GM21390 (cell line): Measurements from ENCODE around the gene CA14.
"Not testable (repeated sequence)": the region's sequence is repeated elsewhere in the genome, so short reads cannot be mapped to it uniquely, and the experiment has no call there.

Experiments
- ATAC-seq: cut with Tn5 transposase; IDR thresholded peaks from one replicate; pipeline ENCODE4 v1.9.1; 2021; ENCODE audit not compliant: unreplicated experiment

Gene CA14

GRCh38 chr1:150280138-150280707, 22.6 kb downstream of the CA14 start:
- ATAC-seq: no peak

GRCh38 chr1:150281221-150281757, 23.7 kb downstream of the CA14 start:
- ATAC-seq: no peak

- ATAC-seq: peak; percentile 72
Observed at GRCh38 chr1:150281758-150282557, 24.4 kb downstream of the CA14 start, which contains the start of gene CIART. CIART (plus strand) TSS chr1:150282554; CDS start chr1:150283268, 714 bp downstream.

GRCh38 chr1:150282558-150282958, 25.0 kb downstream of the CA14 start:
- ATAC-seq: no peak

DNA sequence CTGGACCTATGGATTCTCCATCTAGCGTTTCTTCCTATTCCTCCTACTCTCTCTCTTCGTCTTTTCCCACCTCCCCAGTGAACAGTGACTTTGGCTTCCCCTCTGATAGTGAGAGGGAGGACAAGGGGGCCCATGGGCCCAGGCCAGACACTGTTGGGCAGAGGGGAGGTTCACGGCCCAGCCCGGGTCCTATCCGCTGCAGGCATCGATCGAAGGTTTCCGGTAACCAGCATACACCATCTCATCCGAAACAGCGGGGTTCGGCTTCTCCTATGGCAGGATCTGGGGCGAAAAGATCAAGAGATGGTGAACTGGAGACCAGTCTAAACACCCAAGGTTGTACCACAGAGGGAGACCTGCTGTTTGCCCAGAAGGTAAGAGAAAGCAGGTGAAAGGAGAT, 25.7 kb downstream of the CA14 start:
- no peak for ATAC-seq

DNA sequence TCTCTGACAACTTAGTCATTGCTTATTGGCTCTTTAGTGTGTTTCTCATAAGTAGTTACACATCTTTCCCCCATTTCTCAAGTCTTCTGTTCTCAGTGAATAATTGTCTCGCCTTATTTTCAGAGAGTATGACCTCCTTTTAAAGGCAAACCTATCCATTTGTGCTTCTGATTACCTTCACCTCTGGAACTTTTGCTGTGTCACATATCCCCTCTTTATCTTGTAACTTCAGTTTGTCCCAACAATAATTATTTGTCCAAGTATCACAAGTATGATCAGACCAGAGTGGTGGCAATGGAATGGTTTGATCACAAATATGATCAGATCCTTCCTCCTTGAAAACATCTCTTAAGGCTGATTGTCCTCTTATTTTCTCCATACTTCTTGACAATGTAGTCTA, 30.8 kb downstream of the CA14 start:
- no peak for ATAC-seq

- no peak for ATAC-seq
Observed at GRCh38 chr1:150288822-150289221, 31.2 kb downstream of the CA14 start.

DNA sequence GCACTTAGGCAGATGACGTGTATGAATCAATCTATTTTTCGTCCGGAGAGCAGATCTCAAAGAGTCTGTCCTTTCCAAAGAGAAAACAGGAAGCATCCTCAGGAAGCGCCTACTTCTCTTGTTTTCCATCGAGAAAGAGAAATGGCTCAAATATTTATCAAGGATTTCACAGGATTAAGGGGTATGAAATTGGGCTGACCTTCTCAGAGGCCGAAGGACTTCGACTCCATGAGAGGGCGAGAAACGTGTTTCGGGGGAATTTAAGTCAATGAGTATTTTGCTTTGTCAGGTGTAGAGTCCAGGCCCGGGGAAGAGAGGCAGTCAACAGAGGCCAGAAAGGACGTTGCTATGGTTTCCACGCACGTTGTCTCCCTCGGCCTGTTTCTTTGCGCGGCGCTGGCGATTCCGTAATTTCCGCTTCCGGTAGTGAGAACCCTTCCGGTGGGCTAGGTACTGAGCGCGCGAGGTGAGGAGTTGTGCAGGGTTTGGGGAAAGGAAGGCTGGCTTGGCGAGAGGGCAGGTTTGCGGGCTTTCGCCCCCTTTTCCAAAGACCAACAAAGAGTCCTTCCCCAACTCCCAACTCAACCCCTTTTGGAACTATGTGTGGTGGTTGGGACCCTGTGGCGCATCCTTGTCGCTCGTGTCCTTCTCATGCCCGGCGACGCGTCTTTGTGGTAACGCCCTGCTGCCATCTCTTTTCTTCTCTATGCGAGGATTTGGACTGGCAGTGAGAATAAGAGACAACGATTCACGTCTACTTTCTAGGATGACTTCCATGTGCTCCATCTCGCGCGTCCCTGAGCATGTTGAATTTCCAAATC, 36.1 kb downstream of the CA14 start, which contains the start of gene MRPS21:
MRPS21 (plus strand) TSS at position 429 of the 821 bp plus-strand sequence. CDS start 506 bp downstream, outside the sequence.
- ATAC-seq: peak; percentile 96

GRCh38 chr1:150295476-150295875, 37.9 kb downstream of the CA14 start:
- ATAC-seq: no peak

DNA sequence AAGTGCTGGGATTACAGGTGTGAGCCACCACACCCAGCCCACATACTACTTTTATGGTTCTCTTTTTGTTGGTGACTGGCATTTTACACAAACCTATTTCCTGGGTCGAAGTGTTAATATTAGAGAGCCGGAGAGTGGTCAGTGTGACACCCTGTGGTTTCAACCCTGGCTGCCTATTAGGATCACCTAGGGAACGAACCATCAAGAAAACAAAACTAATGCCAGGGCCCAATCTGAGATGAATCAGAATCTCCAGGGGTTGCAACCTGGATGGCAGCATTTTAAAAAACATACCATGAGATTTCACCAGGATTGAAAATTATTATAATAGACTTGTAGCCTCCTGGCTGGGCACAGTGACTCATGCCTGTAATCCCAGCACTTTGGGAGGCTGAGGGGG, 42.1 kb downstream of the CA14 start:
- no peak for ATAC-seq

DNA sequence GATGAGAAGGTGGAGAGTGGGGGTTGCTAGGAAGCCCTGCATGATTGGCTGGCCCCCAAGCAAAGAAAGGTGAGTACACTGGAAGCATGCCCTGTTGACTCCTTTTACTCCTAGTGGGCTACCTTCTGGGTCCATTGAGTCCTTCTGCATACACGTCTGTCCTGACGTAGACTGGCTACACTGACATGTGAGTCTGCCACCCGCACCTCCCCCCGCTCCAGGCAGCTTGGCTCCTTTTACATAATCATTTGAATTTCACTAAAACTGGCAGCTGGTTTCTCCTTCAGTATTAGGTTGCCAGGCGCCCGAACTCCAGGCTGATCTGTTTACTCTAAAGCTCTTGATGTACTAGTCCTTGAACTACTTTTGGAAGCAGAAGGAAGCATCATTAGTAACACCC, 44.8 kb downstream of the CA14 start:
- ATAC-seq: no peak

- ATAC-seq: no peak
Observed at GRCh38 chr1:150302902-150303301, 45.3 kb downstream of the CA14 start.

- not testable (repeated sequence) for ATAC-seq
Observed at GRCh38 chr1:150308585-150308984, 51.0 kb downstream of the CA14 start.

DNA sequence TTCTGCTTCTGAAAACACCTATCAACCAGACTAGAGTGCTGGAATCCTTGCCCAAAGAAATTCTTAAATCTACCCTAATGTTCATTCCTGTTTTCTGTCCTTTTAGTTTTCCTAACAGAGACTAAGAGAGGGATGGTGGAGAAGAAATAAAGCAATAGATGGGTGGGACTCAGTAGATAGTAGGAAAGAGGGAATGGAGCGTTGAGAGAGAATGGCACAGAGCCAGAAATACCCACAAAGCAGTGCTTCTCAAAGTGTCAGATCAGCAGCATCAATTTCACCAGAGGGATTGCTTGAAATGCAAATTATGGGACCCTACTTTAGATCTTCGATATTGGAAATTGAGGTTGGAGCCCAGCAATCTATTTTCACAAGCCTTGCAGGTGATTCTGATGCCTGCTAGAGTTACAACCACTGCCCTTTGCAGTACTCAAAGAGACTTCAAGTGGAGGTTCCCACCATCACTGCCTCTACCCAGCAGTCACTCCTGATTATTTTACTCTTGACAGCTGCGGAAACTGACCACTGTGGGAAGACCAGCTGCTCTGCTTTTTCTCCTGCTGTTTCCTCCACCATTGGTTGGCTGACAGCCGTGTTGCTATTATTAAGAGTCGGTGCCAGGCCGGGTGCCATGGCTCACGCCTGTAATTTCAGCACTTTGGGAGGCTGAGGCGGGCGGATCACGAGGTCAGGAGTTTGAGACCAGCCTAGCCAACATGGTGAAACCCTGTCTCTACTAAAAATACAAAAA, 52.4 kb downstream of the CA14 start:
- no peak for ATAC-seq

GRCh38 chr1:150311762-150312161, 54.2 kb downstream of the CA14 start:
- no peak for ATAC-seq
